ENCODE measurements around the gene CRB3.
"Not testable (repeated sequence)": the region's sequence is repeated elsewhere in the genome, so short reads cannot be mapped to it uniquely, and the experiment has no call there.

Gene CRB3

GRCh38 chr19:6494438-6495036, 30.5 kb downstream of the CRB3 start:
- no peaks in the 10 kb centered on the region for H3K4me1 ChIP-seq (ENCODE audit: control insufficient read depth, insufficient read depth, low read length)
- H3K36me3 ChIP-seq (ENCODE audit: control insufficient read depth, insufficient read depth, low read length) = 0 out of 2 replicates have a peak, but pooled peaks cover 6% of the 10 kb centered on the region
- no peak overlapping the region for H3K4me3 ChIP-seq (ENCODE audit: low read length)
- H3K9me3 ChIP-seq (ENCODE audit: control insufficient read depth, insufficient read depth, low read length) = no peaks in the 10 kb centered on the region
- no CpG with 5 or more reads among the region's 8 CpGs for WGBS (ENCODE audit: insufficient coverage, insufficient read length)
- H3K27me3 ChIP-seq (ENCODE audit: control insufficient read depth, insufficient read depth, low read length) = no peaks in the 10 kb centered on the region
- H3K27ac ChIP-seq (ENCODE audit: low read length) = no peak overlapping the region
- DNase-seq (ENCODE audit: low read depth, low spot score) = no peak

DNA sequence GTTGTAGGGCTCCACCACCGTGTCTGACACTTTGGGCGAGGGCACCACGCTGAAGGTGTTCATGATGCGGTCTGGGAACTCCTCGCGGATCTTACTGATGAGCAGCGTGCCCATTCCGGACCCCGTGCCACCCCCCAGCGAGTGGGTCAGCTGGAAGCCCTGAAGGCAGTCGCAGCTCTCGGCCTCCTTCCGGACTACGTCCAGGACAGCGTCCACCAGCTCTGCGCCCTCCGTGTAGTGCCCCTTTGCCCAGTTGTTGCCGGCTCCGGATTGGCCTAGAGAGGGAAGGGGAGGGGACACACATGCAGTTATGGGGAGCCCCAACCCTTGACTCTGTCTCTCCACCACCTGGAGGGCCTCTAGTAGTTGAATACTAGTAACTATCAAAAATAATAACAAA, 31.9 kb downstream of the CRB3 start:
- no peaks in the 10 kb centered on the region for H3K27me3 ChIP-seq (ENCODE audit: control insufficient read depth, insufficient read depth, low read length)
- no peaks in the 10 kb centered on the region for H3K9me3 ChIP-seq (ENCODE audit: control insufficient read depth, insufficient read depth, low read length)
- WGBS (ENCODE audit: insufficient coverage, insufficient read length) = no CpG with 5 or more reads among the region's 19 CpGs
- 0 out of 2 replicates have a peak, but pooled peaks cover 6% of the 10 kb centered on the region for H3K36me3 ChIP-seq (ENCODE audit: control insufficient read depth, insufficient read depth, low read length)
- H3K27ac ChIP-seq (ENCODE audit: low read length) = no peak overlapping the region
- H3K4me1 ChIP-seq (ENCODE audit: control insufficient read depth, insufficient read depth, low read length) = no peaks in the 10 kb centered on the region
- H3K4me3 ChIP-seq (ENCODE audit: low read length) = no peak overlapping the region
- no peak for DNase-seq (ENCODE audit: low read depth, low spot score)

- Histone ChIP-seq H3K27me3 (ENCODE audit: control insufficient read depth, insufficient read depth, low read length) (no peaks in the 10 kb centered on the region), H3K4me3 (ENCODE audit: low read length) (no peak overlapping the region), H3K36me3 (ENCODE audit: control insufficient read depth, insufficient read depth, low read length) (0 out of 2 replicates have a peak, but pooled peaks cover 6% of the 10 kb centered on the region), H3K27ac (ENCODE audit: low read length) (no peak overlapping the region), H3K9me3 (ENCODE audit: control insufficient read depth, insufficient read depth, low read length) (no peaks in the 10 kb centered on the region), H3K4me1 (ENCODE audit: control insufficient read depth, insufficient read depth, low read length) (0 out of 2 replicates have a peak, but pooled peaks cover 1% of the 10 kb centered on the region)
- DNase-seq (ENCODE audit: low read depth, low spot score) = no peak
- WGBS (ENCODE audit: insufficient coverage, insufficient read length) = no CpG with 5 or more reads among the region's 7 CpGs
Observed at GRCh38 chr19:6498294-6499036, 34.4 kb downstream of the CRB3 start.

- no peak overlapping the region for H3K27ac ChIP-seq (ENCODE audit: low read length)
- H3K4me1 ChIP-seq (ENCODE audit: control insufficient read depth, insufficient read depth, low read length) = 0 out of 2 replicates have a peak, but pooled peaks cover 1% of the 10 kb centered on the region
- WGBS (ENCODE audit: insufficient coverage, insufficient read length) = no CpG with 5 or more reads among the region's 17 CpGs
- 0 out of 2 replicates have a peak, but pooled peaks cover 6% of the 10 kb centered on the region for H3K36me3 ChIP-seq (ENCODE audit: control insufficient read depth, insufficient read depth, low read length)
- H3K9me3 ChIP-seq (ENCODE audit: control insufficient read depth, insufficient read depth, low read length) = no peaks in the 10 kb centered on the region
- H3K4me3 ChIP-seq (ENCODE audit: low read length) = no peak overlapping the region
- DNase-seq (ENCODE audit: low read depth, low spot score) = no peak
- H3K27me3 ChIP-seq (ENCODE audit: control insufficient read depth, insufficient read depth, low read length) = no peaks in the 10 kb centered on the region
Observed at GRCh38 chr19:6499052-6499790, 35.1 kb downstream of the CRB3 start.

GRCh38 chr19:6500837-6501739, 37.0 kb downstream of the CRB3 start:
- H3K4me3 ChIP-seq (ENCODE audit: low read length) = peak overlapping the region; percentile 62

GRCh38 chr19:6501740-6502648, 37.9 kb downstream of the CRB3 start, which contains the start of gene TUBB4A:
Gene TUBB4A, minus strand, starts transcription at chr19:6502309. Its CDS starts 97 bp downstream, at chr19:6502212.
- H3K4me1 ChIP-seq (ENCODE audit: control insufficient read depth, insufficient read depth, low read length) = 0 out of 2 replicates have a peak, but pooled peaks cover 1% of the 10 kb centered on the region
- H3K4me3 ChIP-seq (ENCODE audit: low read length) = peak within 1 kb of the TSS; percentile 62
- no CpG with 5 or more reads among the region's 71 CpGs for WGBS (ENCODE audit: insufficient coverage, insufficient read length)
- no peaks in the 10 kb centered on the region for H3K36me3 ChIP-seq (ENCODE audit: control insufficient read depth, insufficient read depth, low read length)
- no peak for DNase-seq (ENCODE audit: low read depth, low spot score)
- H3K27me3 ChIP-seq (ENCODE audit: control insufficient read depth, insufficient read depth, low read length) = no peaks in the 10 kb centered on the region
- H3K9me3 ChIP-seq (ENCODE audit: control insufficient read depth, insufficient read depth, low read length) = no peaks in the 10 kb centered on the region
- H3K27ac ChIP-seq (ENCODE audit: low read length) = no peak within 1 kb of the TSS

More at GRCh38 chr19:6500837-6501739, 37.0 kb downstream of the CRB3 start:
- DNase-seq (ENCODE audit: low read depth, low spot score) = no peak
- WGBS (ENCODE audit: insufficient coverage, insufficient read length) = no CpG with 5 or more reads among the region's 24 CpGs
- Histone ChIP-seq H3K36me3 (ENCODE audit: control insufficient read depth, insufficient read depth, low read length) (no peaks in the 10 kb centered on the region), H3K27ac (ENCODE audit: low read length) (no peak overlapping the region), H3K4me1 (ENCODE audit: control insufficient read depth, insufficient read depth, low read length) (0 out of 2 replicates have a peak, but pooled peaks cover 1% of the 10 kb centered on the region), H3K27me3 (ENCODE audit: control insufficient read depth, insufficient read depth, low read length) (no peaks in the 10 kb centered on the region), H3K9me3 (ENCODE audit: control insufficient read depth, insufficient read depth, low read length) (no peaks in the 10 kb centered on the region)

DNA sequence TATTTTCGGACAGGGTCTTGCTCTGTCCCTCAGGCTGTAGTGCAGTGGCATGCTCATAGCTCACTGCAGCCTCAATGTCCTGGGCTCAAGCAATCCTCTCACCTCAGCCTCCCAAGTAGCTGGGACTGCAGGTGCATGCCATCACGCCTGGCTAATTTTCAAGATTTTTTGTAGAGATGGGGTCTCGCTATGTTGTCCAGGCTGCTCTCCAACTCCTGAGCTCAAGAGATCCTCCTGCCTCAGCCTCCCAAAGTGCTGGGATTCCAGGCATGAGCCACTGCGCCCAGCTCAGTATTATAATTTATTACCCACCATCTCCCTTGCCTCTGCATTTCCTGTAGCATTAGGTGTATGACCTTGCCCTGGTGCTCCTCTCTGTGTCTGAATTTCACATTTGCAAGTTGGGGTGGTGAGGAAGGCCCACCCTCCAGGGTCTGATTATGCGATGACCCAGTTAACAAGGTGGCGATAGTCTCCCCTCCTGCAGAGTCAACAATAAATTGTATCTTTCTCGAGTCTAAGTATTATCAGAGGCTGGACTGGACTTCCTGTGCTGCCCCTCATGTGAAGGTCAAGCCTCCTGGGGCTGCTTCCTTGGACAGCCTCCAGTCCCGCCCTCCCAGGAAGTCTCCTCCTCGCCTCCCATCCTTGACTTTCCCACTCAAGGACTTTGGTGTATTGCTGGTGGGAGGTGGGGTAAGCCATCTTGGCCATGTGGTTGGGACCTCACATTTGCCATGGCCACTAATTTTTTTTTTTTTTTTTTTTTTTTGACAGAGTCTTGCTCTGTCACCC, 39.5 kb downstream of the CRB3 start:
- WGBS (ENCODE audit: insufficient coverage, insufficient read length) = no CpG with 5 or more reads among the region's 9 CpGs

DNA sequence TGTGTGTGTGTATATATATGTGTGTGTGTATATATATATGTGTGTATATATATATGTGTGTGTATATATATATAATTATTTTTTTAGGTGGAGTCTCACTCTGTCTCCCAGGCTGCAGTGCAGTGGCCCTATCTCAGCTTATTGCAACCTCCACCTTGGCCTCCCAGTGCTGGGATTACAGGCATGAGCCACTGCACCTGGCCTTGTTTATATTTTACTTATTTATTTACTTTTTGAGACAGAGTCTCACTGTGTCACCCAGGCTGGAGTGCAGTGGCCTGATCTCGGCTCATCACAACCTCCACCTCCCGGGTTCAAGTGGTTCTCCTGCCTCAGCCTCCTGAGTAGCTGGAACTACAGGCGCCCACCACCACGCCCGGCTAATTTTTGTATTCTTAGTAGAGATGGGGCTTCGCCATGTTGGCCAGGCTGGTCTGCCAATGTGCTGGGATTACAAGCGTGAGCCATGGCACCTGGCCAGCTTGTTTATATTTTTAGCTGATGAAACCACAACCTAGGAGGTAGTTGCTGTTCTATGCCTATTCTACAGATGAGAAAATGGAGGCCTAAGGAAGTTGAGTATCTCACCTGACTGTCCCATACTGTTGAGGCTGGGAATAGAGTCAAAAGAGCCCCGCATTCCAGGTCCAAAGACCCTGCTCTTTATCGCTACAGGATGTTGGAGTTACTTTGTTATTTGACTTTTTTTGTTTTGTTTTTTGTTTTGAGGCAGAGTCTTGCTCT, 44.1 kb downstream of the CRB3 start:
- not testable (repeated sequence) for H3K36me3 ChIP-seq (ENCODE audit: control insufficient read depth, insufficient read depth, low read length); DNase-seq (ENCODE audit: low read depth, low spot score); H3K4me3 ChIP-seq (ENCODE audit: low read length); H3K27me3 ChIP-seq (ENCODE audit: control insufficient read depth, insufficient read depth, low read length); H3K9me3 ChIP-seq (ENCODE audit: control insufficient read depth, insufficient read depth, low read length); H3K27ac ChIP-seq (ENCODE audit: low read length); H3K4me1 ChIP-seq (ENCODE audit: control insufficient read depth, insufficient read depth, low read length)
- WGBS (ENCODE audit: insufficient coverage, insufficient read length) = no CpG with 5 or more reads among the region's 9 CpGs

More for the DNA sequence above, 39.5 kb downstream of the CRB3 start:
- Histone ChIP-seq H3K4me1 (ENCODE audit: control insufficient read depth, insufficient read depth, low read length) (0 out of 2 replicates have a peak, but pooled peaks cover 1% of the 10 kb centered on the region), H3K27ac (ENCODE audit: low read length) (no peak overlapping the region), H3K27me3 (ENCODE audit: control insufficient read depth, insufficient read depth, low read length) (no peaks in the 10 kb centered on the region), H3K4me3 (ENCODE audit: low read length) (no peak overlapping the region), H3K9me3 (ENCODE audit: control insufficient read depth, insufficient read depth, low read length) (no peaks in the 10 kb centered on the region), H3K36me3 (ENCODE audit: control insufficient read depth, insufficient read depth, low read length) (no peaks in the 10 kb centered on the region)
- no peak for DNase-seq (ENCODE audit: low read depth, low spot score)

Data from iPS DF 6.9 (cell line).